SK-N-SH (cell line): ENCODE measurements around the gene TBX1. TPM values are rescaled to one million over a fixed set of nuclear protein-coding genes. Genes with fewer than 3 reads are reported as not detected.

ENCODE experiments used
- CTCF ChIA-PET: fragments of 300-600, 350-600 bp; formaldehyde crosslinking; extraction: SDS; loops from one replicate; lab custom pipeline; 2021; lab: Yijun Ruan, JAX
- POLR2A ChIA-PET: fragments of 350-600 bp; sonication (Branson Sonifier 250); formaldehyde crosslinking; extraction: SDS; loops from one replicate; lab custom pipeline; 2020; ENCODE audit warnings: antibody characterized with exemption, inconsistent platforms; lab: Yijun Ruan, JAX
- DNase-seq: peaks from one replicate; pipeline ENCODE4 v3.0.0; 2012
- H2AFZ ChIP-seq: fragments of 200-600 bp; sonication (generic); 2 replicates; pipeline ENCODE4 v1.8.1; 2016; ENCODE audit warnings: antibody characterized with exemption, mild to moderate bottlenecking, low read depth
- H3F3A ChIP-seq: fragments of 200-600 bp; sonication (generic); replicated peaks from 2 replicates; pipeline ENCODE3; 2016; ENCODE audit warnings: antibody characterized with exemption, mild to moderate bottlenecking; ENCODE audit not compliant: insufficient read depth
- H3K27ac ChIP-seq, 2 experiments: fragments of 200-500 bp in 1 of 2; fragments of 200-600 bp in 1 of 2; sonication (Bioruptor generic) in 1 of 2; sonication (generic), shearing (Covaris generic) in 1 of 2; 2 replicates each; pipeline versions ENCODE4 v1.5.1 to v1.6.1; 2014 to 2016; ENCODE audit warnings: low read depth in 2 of 2, inconsistent platforms in 1 of 2, low read length in 1 of 2, mild to moderate bottlenecking in 1 of 2, mixed read lengths in 1 of 2
- H3K27me3 ChIP-seq: fragments of 200-600 bp; sonication (generic), shearing (Covaris generic); 2 replicates; pipeline ENCODE4 v1.6.1; 2016; ENCODE audit warnings: mixed run types; ENCODE audit not compliant: insufficient read depth
- H3K36me3 ChIP-seq, 2 experiments: fragments of 200-500 bp in 1 of 2; fragments of 200-600 bp in 1 of 2; sonication (Bioruptor generic) in 1 of 2; sonication (generic) in 1 of 2; replicated peaks in 1 of 2; 2 replicates each; pipeline versions ENCODE3 to v1.5.1; 2014 to 2016; ENCODE audit warnings: low read length in 1 of 2, mild to moderate bottlenecking in 1 of 2; ENCODE audit not compliant: insufficient read depth in 2 of 2, control insufficient read depth in 1 of 2
- H3K4me1 ChIP-seq, 2 experiments: fragments of 200-500 bp in 1 of 2; fragments of 200-600 bp in 1 of 2; sonication (Bioruptor generic) in 1 of 2; sonication (generic), shearing (Covaris generic) in 1 of 2; 2 replicates each; pipeline versions ENCODE4 v1.5.1 to v1.6.1; 2014 to 2016; ENCODE audit warnings: low read depth in 1 of 2, low read length in 1 of 2, mixed run types in 1 of 2; ENCODE audit not compliant: insufficient read depth in 2 of 2, control insufficient read depth in 1 of 2
- H3K4me2 ChIP-seq: fragments of 200-600 bp; sonication (generic), shearing (Covaris generic); 2 replicates; pipeline ENCODE4 v1.6.1; 2017; ENCODE audit warnings: mixed run types
- H3K4me3 ChIP-seq, 2 experiments: fragments of 200-500 bp in 1 of 2; fragments of 200-600 bp in 1 of 2; sonication (Bioruptor generic) in 1 of 2; sonication (generic), shearing (Covaris generic) in 1 of 2; 2 replicates each; pipeline versions ENCODE4 v1.5.1 to v1.8.1; 2014 to 2016; ENCODE audit warnings: low read depth in 2 of 2, inconsistent platforms in 1 of 2, low read length in 1 of 2, mild to moderate bottlenecking in 1 of 2, mixed read lengths in 1 of 2, moderate library complexity in 1 of 2
- H3K79me2 ChIP-seq: fragments of 200-600 bp; sonication (generic); 2 replicates; pipeline ENCODE4 v1.8.1; 2017; ENCODE audit warnings: mild to moderate bottlenecking; ENCODE audit not compliant: insufficient read depth
- H3K9ac ChIP-seq: fragments of 200-600 bp; sonication (generic); 2 replicates; pipeline ENCODE4 v1.6.1; 2017; ENCODE audit warnings: mixed run types
- H3K9me2 ChIP-seq: fragments of 200-600 bp; sonication (generic); 2 replicates; pipeline ENCODE4 v1.6.1; 2017; ENCODE audit warnings: mixed run types
- H3K9me3 ChIP-seq: fragments of 200-600 bp; sonication (generic); 2 replicates; pipeline ENCODE4 v1.6.1; 2017; ENCODE audit warnings: mixed run types, mild to moderate bottlenecking, moderate library complexity
- H4K20me1 ChIP-seq: fragments of 200-600 bp; sonication (generic); 2 replicates; pipeline ENCODE4 v1.6.1; 2017; ENCODE audit warnings: mild to moderate bottlenecking, mixed run types; ENCODE audit not compliant: insufficient read depth
- ELF1 ChIP-seq: IDR thresholded peaks from 2 replicates; pipeline ENCODE4 v1.4.0; 2012
- EP300 ChIP-seq, 2 experiments: IDR thresholded peaks; 2 replicates each; pipeline versions ENCODE4 v1.4.0 to v1.6.1; 2012; ENCODE audit warnings: borderline replicate concordance in 1 of 2, low read depth in 1 of 2, low read length in 1 of 2
- EZH2phosphoT487 ChIP-seq: fragments of 200-600 bp; sonication (generic); IDR thresholded peaks from 2 replicates; pipeline ENCODE4 v1.6.1; 2017; ENCODE audit warnings: low read depth, mixed run types, mild to moderate bottlenecking, antibody characterized with exemption, moderate library complexity, borderline replicate concordance
- GABPA ChIP-seq: IDR thresholded peaks from 2 replicates; pipeline ENCODE4 v1.4.0; 2012; ENCODE audit warnings: low read depth, mild to moderate bottlenecking
- JUND ChIP-seq: IDR thresholded peaks from 2 replicates; pipeline ENCODE4 v1.4.0; 2012
- NFIC ChIP-seq: IDR thresholded peaks from 2 replicates; pipeline ENCODE4 v1.4.0; 2012; ENCODE audit warnings: borderline replicate concordance
- NRF1 ChIP-seq: IDR thresholded peaks from 2 replicates; pipeline ENCODE4 v1.6.1; 2012; ENCODE audit warnings: low read depth, mild to moderate bottlenecking, low read length
- PBX3 ChIP-seq: IDR thresholded peaks from 2 replicates; pipeline ENCODE4; 2012
- RAD21 ChIP-seq: IDR thresholded peaks from 2 replicates; pipeline ENCODE4 v1.6.1; 2012; ENCODE audit warnings: mild to moderate bottlenecking, low read length
- RXRA ChIP-seq: IDR thresholded peaks from 2 replicates; pipeline ENCODE4 v1.4.0; 2012; ENCODE audit warnings: low read depth, mild to moderate bottlenecking, borderline replicate concordance
- TAF1 ChIP-seq: IDR thresholded peaks from 2 replicates; pipeline ENCODE4 v1.6.1; 2012; ENCODE audit warnings: low read depth, mild to moderate bottlenecking, low read length, moderate library complexity, borderline replicate concordance
- USF1 ChIP-seq: IDR thresholded peaks from 2 replicates; pipeline ENCODE4 v1.4.0; 2012; ENCODE audit warnings: low read depth, borderline replicate concordance
- USF2 ChIP-seq: fragments of 150-350 bp; IDR thresholded peaks from 2 replicates; pipeline ENCODE4 v1.6.1; 2017; ENCODE audit warnings: antibody characterized with exemption, low read length, low read depth, borderline replicate concordance
- YY1 ChIP-seq: IDR thresholded peaks from 2 replicates; pipeline ENCODE4 v1.4.0; 2012; ENCODE audit warnings: low read depth, mild to moderate bottlenecking
- WGBS: methylation state at CpG from one replicate; pipeline ENCODE4 v1.1.6; 2017; ENCODE audit warnings: low lambda C conversion rate; 5-methylcytosine and 5-hydroxymethylcytosine counted together
- polyA plus RNA-seq, 3 experiments: library from polyadenylated mRNA; depleted of rRNA; stranded (reverse); fragments of >200 nt; gene quantifications; 2 replicates each; pipeline ENCODE4 v1.2.3, GENCODE V29; 2012
- TF ChIP-seq, protein P1 (sequence below): fragments of 200-600 bp; sonication (generic); IDR thresholded peaks from 2 replicates; pipeline ENCODE4 v1.6.1; 2017; ENCODE audit warnings: antibody characterized with exemption, mild to moderate bottlenecking, moderate library complexity
- TF ChIP-seq, protein P2 (sequence below): IDR thresholded peaks from 2 replicates; pipeline ENCODE4 v1.4.0; 2012; ENCODE audit warnings: low read depth

The TBX1 gene
- polyA plus RNA-seq, 1 of the 3 experiments (the other 2 are of a cell fraction) = not detected

DNA sequence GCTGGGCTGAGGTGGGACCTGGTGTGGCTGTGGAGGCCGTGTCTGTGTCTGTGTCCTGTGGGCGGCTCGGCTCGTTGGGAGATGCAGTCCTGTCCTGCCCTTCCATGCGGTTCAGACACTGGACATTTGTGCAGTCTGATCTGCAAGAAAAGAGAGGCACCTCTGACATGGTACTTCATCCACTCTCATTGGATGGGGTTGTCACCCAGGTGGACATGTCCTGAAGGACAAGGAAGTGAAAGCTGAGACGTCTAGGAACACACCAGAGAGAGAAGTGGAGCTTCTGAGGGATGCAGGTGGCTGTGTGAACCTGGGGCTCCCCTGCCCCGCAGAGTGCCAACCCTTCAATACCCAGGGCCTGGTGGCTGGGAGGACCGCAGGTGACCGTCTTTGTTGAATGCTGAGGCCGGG is 18.4 kb downstream of the TBX1 start:
- no peaks in the 10 kb centered on the region for H3F3A ChIP-seq
- peaks cover 4% of the 10 kb centered on the region; the same call in 1 of the 2 replicates for H3K9me3 ChIP-seq
- no peaks in the 10 kb centered on the region; a peak in 1 of 4 replicates for H3K4me1 ChIP-seq
- H3K27me3 ChIP-seq = no peaks in the 10 kb centered on the region
- no peaks in the 10 kb centered on the region for H3K79me2 ChIP-seq
- CTCF ChIA-PET = interaction anchor here (0.7 to 2.5 kb wide), 3 partner anchors 22 to 97 kb away, joined by 3 to 8 read pairs (median 4); no protein-coding TSS in a partner anchor
- WGBS = 93% methylated on average over 6 of the region's 10 CpGs
- no peak overlapping the region for H2AFZ ChIP-seq
- no peak for TF ChIP-seq JUND
- TF ChIP-seq USF2 = no peak
- no peak for TF ChIP-seq USF1
- no peak for TF ChIP-seq NFIC
- TF ChIP-seq RXRA = no peak
- TF ChIP-seq, protein P1, sequence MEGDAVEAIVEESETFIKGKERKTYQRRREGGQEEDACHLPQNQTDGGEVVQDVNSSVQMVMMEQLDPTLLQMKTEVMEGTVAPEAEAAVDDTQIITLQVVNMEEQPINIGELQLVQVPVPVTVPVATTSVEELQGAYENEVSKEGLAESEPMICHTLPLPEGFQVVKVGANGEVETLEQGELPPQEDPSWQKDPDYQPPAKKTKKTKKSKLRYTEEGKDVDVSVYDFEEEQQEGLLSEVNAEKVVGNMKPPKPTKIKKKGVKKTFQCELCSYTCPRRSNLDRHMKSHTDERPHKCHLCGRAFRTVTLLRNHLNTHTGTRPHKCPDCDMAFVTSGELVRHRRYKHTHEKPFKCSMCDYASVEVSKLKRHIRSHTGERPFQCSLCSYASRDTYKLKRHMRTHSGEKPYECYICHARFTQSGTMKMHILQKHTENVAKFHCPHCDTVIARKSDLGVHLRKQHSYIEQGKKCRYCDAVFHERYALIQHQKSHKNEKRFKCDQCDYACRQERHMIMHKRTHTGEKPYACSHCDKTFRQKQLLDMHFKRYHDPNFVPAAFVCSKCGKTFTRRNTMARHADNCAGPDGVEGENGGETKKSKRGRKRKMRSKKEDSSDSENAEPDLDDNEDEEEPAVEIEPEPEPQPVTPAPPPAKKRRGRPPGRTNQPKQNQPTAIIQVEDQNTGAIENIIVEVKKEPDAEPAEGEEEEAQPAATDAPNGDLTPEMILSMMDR = no peak
- TF ChIP-seq ELF1 = no peak
- TF ChIP-seq TAF1 = no peak
- TF ChIP-seq GABPA = no peak
- no peak for TF ChIP-seq NRF1
- no peak for TF ChIP-seq EZH2phosphoT487
- TF ChIP-seq PBX3 = no peak
- TF ChIP-seq RAD21 = no peak
- TF ChIP-seq, protein P2, sequence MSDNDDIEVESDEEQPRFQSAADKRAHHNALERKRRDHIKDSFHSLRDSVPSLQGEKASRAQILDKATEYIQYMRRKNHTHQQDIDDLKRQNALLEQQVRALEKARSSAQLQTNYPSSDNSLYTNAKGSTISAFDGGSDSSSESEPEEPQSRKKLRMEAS = no peak
- TF ChIP-seq YY1 = no peak
- no peak for TF ChIP-seq EP300 (IDR thresholded peaks at IDR 0.05; ENCODE audit: borderline replicate concordance in 1 of 2, low read depth in 1 of 2, low read length in 1 of 2)
- no peak overlapping the region for H3K4me2 ChIP-seq
- H3K36me3 ChIP-seq = no peaks in the 10 kb centered on the region
- H3K27ac ChIP-seq = no peak overlapping the region
- no peak overlapping the region for H3K4me3 ChIP-seq
- H4K20me1 ChIP-seq = no peaks in the 10 kb centered on the region
- DNase-seq = no peak
- no peak overlapping the region for H3K9ac ChIP-seq
- H3K9me2 ChIP-seq = no peaks in the 10 kb centered on the region
- POLR2A ChIA-PET = no interaction called here
